ENCODE results near the gene MYADM. TPM values are rescaled to one million over a fixed set of nuclear protein-coding genes. Genes with fewer than 3 reads are reported as not detected.

Gene MYADM
- total and polyA plus RNA-seq, 2 of the 13 experiments (the other 11 are each of a cell fraction or from before 2014, with no cell fraction given) = 19.9 to 38.1 TPM

- TF ChIP-seq ZNF513 (CRISPR knock-in tag; conservative IDR thresholded peaks at IDR 0.05) (no peak), KLF16 (CRISPR knock-in tag; IDR thresholded peaks at IDR 0.05) (no peak), FOSL2 (CRISPR knock-in tag; IDR thresholded peaks at IDR 0.05) (peak; percentile 58; the same call in 1 of the 2 replicates), ZNF850 (CRISPR knock-in tag; conservative IDR thresholded peaks at IDR 0.05) (no peak), MTA1 (CRISPR knock-in tag; IDR thresholded peaks at IDR 0.05; ENCODE audit: borderline replicate concordance) (no peak)
Observed at GRCh38 chr19:53912653-53913052, 45.0 kb downstream of the MYADM start (continued).

DNA sequence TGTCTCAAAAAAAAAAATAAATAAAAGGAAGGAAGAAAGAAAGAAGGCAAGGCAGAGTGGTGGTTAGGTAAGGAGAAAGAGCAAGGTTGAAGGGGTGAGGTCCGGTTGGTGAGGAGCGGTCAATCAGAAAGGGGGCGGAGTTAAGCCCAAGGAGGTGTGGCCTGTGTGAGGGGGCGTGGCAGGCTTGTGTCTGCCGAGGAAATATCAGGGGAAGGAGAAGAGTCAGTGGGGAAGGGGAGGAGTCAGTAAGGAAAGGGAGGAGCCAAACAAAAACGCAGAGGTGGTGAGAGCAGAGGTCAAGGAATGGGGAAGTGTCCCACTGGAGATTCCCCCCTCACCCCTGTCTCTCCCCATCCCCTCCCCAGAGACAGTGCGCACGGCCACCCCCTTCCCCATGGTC lies 47.3 kb downstream of the MYADM start:
- TF ChIP-seq, protein P1, sequence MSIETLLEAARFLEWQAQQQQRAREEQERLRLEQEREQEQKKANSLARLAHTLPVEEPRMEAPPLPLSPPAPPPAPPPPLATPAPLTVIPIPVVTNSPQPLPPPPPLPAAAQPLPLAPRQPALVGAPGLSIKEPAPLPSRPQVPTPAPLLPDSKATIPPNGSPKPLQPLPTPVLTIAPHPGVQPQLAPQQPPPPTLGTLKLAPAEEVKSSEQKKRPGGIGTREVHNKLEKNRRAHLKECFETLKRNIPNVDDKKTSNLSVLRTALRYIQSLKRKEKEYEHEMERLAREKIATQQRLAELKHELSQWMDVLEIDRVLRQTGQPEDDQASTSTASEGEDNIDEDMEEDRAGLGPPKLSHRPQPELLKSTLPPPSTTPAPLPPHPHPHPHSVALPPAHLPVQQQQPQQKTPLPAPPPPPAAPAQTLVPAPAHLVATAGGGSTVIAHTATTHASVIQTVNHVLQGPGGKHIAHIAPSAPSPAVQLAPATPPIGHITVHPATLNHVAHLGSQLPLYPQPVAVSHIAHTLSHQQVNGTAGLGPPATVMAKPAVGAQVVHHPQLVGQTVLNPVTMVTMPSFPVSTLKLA (IDR thresholded peaks at IDR 0.05) = no peak
- no peak for TF ChIP-seq TOPORS (CRISPR knock-in tag; IDR thresholded peaks at IDR 0.05)
- TF ChIP-seq, protein P2, sequence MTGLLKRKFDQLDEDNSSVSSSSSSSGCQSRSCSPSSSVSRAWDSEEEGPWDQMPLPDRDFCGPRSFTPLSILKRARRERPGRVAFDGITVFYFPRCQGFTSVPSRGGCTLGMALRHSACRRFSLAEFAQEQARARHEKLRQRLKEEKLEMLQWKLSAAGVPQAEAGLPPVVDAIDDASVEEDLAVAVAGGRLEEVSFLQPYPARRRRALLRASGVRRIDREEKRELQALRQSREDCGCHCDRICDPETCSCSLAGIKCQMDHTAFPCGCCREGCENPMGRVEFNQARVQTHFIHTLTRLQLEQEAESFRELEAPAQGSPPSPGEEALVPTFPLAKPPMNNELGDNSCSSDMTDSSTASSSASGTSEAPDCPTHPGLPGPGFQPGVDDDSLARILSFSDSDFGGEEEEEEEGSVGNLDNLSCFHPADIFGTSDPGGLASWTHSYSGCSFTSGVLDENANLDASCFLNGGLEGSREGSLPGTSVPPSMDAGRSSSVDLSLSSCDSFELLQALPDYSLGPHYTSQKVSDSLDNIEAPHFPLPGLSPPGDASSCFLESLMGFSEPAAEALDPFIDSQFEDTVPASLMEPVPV (CRISPR knock-in tag; IDR thresholded peaks at IDR 0.05) = no peak
- no peak for TF ChIP-seq PHF21A (CRISPR knock-in tag; IDR thresholded peaks at IDR 0.05)
- no peak for TF ChIP-seq ZNF17 (CRISPR knock-in tag; IDR thresholded peaks at IDR 0.05)
- TF ChIP-seq, protein P3, sequence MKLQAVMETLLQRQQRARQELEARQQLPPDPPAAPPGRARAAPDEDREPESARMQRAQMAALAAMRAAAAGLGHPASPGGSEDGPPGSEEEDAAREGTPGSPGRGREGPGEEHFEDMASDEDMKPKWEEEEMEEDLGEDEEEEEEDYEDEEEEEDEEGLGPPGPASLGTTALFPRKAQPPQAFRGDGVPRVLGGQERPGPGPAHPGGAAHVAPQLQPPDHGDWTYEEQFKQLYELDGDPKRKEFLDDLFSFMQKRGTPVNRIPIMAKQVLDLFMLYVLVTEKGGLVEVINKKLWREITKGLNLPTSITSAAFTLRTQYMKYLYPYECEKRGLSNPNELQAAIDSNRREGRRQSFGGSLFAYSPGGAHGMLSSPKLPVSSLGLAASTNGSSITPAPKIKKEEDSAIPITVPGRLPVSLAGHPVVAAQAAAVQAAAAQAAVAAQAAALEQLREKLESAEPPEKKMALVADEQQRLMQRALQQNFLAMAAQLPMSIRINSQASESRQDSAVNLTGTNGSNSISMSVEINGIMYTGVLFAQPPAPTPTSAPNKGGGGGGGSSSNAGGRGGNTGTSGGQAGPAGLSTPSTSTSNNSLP (IDR thresholded peaks at IDR 0.05; ENCODE audit: low read depth, low read length) = no peak
- TF ChIP-seq RFXANK (CRISPR knock-in tag; IDR thresholded peaks at IDR 0.05) = no peak
- TF ChIP-seq ATF7-NPFF (CRISPR knock-in tag; IDR thresholded peaks at IDR 0.05; ENCODE audit: low read depth) = no peak
- no peak for TF ChIP-seq XRCC5 (optimal IDR thresholded peaks at IDR 0.05; ENCODE audit: low read length)
- no peak for TF ChIP-seq ZNF841 (CRISPR knock-in tag; IDR thresholded peaks at IDR 0.05; ENCODE audit: borderline replicate concordance)
- no peak for TF ChIP-seq SP4 (CRISPR knock-in tag; IDR thresholded peaks at IDR 0.05)
- TF ChIP-seq ZBTB42 (CRISPR knock-in tag; IDR thresholded peaks at IDR 0.05) = no peak
- TF ChIP-seq ZNF564 (CRISPR knock-in tag; IDR thresholded peaks at IDR 0.05) = no peak
- no peak for TF ChIP-seq HOXD1 (CRISPR knock-in tag; IDR thresholded peaks at IDR 0.05)
- no peak for TF ChIP-seq ZNF570 (CRISPR knock-in tag; IDR thresholded peaks at IDR 0.05; ENCODE audit: borderline replicate concordance)
- Histone ChIP-seq H3K27me3 (ENCODE audit: control insufficient read depth in 1 of 2, insufficient read depth in 2 of 2, low read length in 2 of 2) (peaks cover 3 to 19% of the 10 kb centered on the region in 2 experiments; a peak in 4 of 5 replicates), H4K20me1 (ENCODE audit: insufficient read depth, low read length) (no peaks in the 10 kb centered on the region), H3K79me2 (ENCODE audit: insufficient read depth, low read length) (no peaks in the 10 kb centered on the region), H3K9ac (ENCODE audit: insufficient read depth, low read depth, low read length) (no peak overlapping the region), H3K4me3 (replicated peaks in 1 of 3; ENCODE audit: insufficient read depth in 1 of 3, low read depth in 2 of 3, low read length in 3 of 3) (no peak overlapping the region), H3K4me1 (ENCODE audit: insufficient read depth, low read length) (no peaks in the 10 kb centered on the region), H3K36me3 (replicated peaks in 1 of 2; ENCODE audit: control insufficient read depth in 1 of 2, insufficient read depth in 2 of 2, low read length in 2 of 2) (no peaks in the 10 kb centered on the region), H3K27ac (ENCODE audit: extremely low read length, insufficient read depth, low read length) (no peak overlapping the region), H3K9me3 (ENCODE audit: low read length) (no peaks in the 10 kb centered on the region), H2AFZ (ENCODE audit: low read length) (no peak overlapping the region), H3K4me2 (ENCODE audit: low read depth, low read length) (no peak overlapping the region)
- in situ Hi-C loops (cut with HindIII; ENCODE audit: extremely low pct_ligation_motif_present, low pct_unique_long_range_greater_than_20kb) = no loop called here
- FAIRE-seq (no peak), DNase-seq (ENCODE audit: low spot score) (no peak), ATAC-seq (no peak)
- WGBS (ENCODE audit: low lambda C conversion rate) = 41% methylated on average over 8 of the region's 8 CpGs
- BruUV-seq (replicated peaks) = no TSS peak
- ChIA-PET POLR2A (no interaction called here), CTCF (ENCODE audit: low intra/inter-chr PET ratio, low total read pairs) (no interaction called here)
- intact Hi-C loops (cut with micrococcal nuclease; ENCODE audit: unreplicated experiment) = no loop called here

Data from HepG2 (cell line).